Activated CD8-positive, alpha-beta T cell treated with anti-CD3 and anti-CD28 coated beads for 36 hours (primary cell): Measurements from ENCODE around the gene NSMF. TPM values are rescaled to one million over a fixed set of nuclear protein-coding genes. Genes with fewer than 3 reads are reported as not detected.

Experiments
- ATAC-seq: fragments of 200-7000 bp; cut with Tn5 transposase; one replicate; pipeline ENCODE4 v1.10.0; 2021; ENCODE audit warnings: mild to moderate bottlenecking, moderate library complexity
- CTCF ChIA-PET: fragments of 350-600 bp; sonication (Branson Sonifier 250); formaldehyde crosslinking; loops from one replicate; lab custom pipeline; 2021; ENCODE audit warnings: antibody characterized with exemption; lab: Charles Lee
- POLR2A ChIA-PET: fragments of 350-600 bp; sonication (Branson Sonifier 250); formaldehyde crosslinking; loops from one replicate; lab custom pipeline; 2021; ENCODE audit warnings: antibody characterized with exemption; lab: Charles Lee
- DNase-seq: peaks from one replicate; pipeline ENCODE4 v3.0.0-alpha.2; 2020
- H3K27ac Mint-ChIP-seq: one replicate; pipeline ENCODE4 v1.8.0; 2021; ENCODE audit warnings: mild to moderate bottlenecking, mixed read lengths
- H3K27me3 Mint-ChIP-seq: one replicate; pipeline ENCODE4 v1.8.0; 2021; ENCODE audit warnings: mixed read lengths
- H3K36me3 Mint-ChIP-seq: one replicate; pipeline ENCODE4 v1.8.0; 2021; ENCODE audit warnings: low read depth, mixed read lengths
- H3K4me1 Mint-ChIP-seq: one replicate; pipeline ENCODE4 v1.8.0; 2021; ENCODE audit warnings: low read depth, mixed read lengths
- H3K4me3 Mint-ChIP-seq: one replicate; pipeline ENCODE4 v1.8.0; 2021; ENCODE audit warnings: mild to moderate bottlenecking, moderate library complexity, mixed read lengths
- H3K9me3 Mint-ChIP-seq: one replicate; pipeline ENCODE4 v1.8.0; 2021; ENCODE audit warnings: mixed read lengths
- CTCF ChIP-seq: fragments of 200-600 bp; IDR thresholded peaks from one replicate; pipeline ENCODE4 v1.8.0; 2022; ENCODE audit warnings: antibody characterized with exemption, mild to moderate bottlenecking
- intact Hi-C: fragments of 100-400 bp; cut with micrococcal nuclease; formaldehyde crosslinking; loops from one replicate; pipeline ENCODE4 v1.10.0; 2022
- total RNA-seq, 2 experiments: library from RNA; stranded (reverse); gene quantifications; one replicate each; pipeline ENCODE4 v1.2.3, GENCODE V29; 2021

Gene NSMF
- total RNA-seq, 2 experiments from 2014 or later: 112 to 116 TPM

GRCh38 chr9:137434498-137435380 is 24.4 kb downstream of the NSMF start:
- intact Hi-C loops: no loop called here
- no peaks in the 10 kb centered on the region for H3K4me1 Mint-ChIP-seq
- H3K9me3 Mint-ChIP-seq: no peaks in the 10 kb centered on the region
- H3K36me3 Mint-ChIP-seq: no peaks in the 10 kb centered on the region
- H3K27me3 Mint-ChIP-seq: no peaks in the 10 kb centered on the region
- ChIA-PET POLR2A (no interaction called here), CTCF (interaction anchor here (1.3 kb wide), 1 partner anchor 11 kb away, joined by 3 read pairs; the partner anchor contains the start of gene NOXA1)
- no peak overlapping the region for H3K4me3 Mint-ChIP-seq
- DNase-seq: no peak
- no peak overlapping the region for H3K27ac Mint-ChIP-seq
- ATAC-seq: no peak
- no peak for TF ChIP-seq CTCF

GRCh38 chr9:137433916-137434431 is 25.2 kb downstream of the NSMF start:
- H3K9me3 Mint-ChIP-seq: no peaks in the 10 kb centered on the region
- intact Hi-C loops: no loop called here
- DNase-seq (no peak), ATAC-seq (no peak)
- no peaks in the 10 kb centered on the region for H3K36me3 Mint-ChIP-seq
- CTCF ChIA-PET: interaction anchor here (1.3 kb wide), 1 partner anchor 10 kb away, joined by 3 read pairs; the partner anchor contains the start of gene NOXA1
- H3K27ac Mint-ChIP-seq: no peak overlapping the region
- H3K4me3 Mint-ChIP-seq: no peak overlapping the region
- H3K27me3 Mint-ChIP-seq: no peaks in the 10 kb centered on the region
- H3K4me1 Mint-ChIP-seq: no peaks in the 10 kb centered on the region
- POLR2A ChIA-PET: no interaction called here
- TF ChIP-seq CTCF: no peak

GRCh38 chr9:137433349-137433915 is 25.7 kb downstream of the NSMF start:
- Mint-ChIP-seq H3K4me1 (no peaks in the 10 kb centered on the region), H3K36me3 (no peaks in the 10 kb centered on the region), H3K27me3 (no peaks in the 10 kb centered on the region), H3K27ac (no peak overlapping the region), H3K9me3 (no peaks in the 10 kb centered on the region), H3K4me3 (no peak overlapping the region)
- POLR2A ChIA-PET: interaction anchor here (0.6 kb wide), 1 partner anchor 11 kb away, joined by 3 read pairs; no protein-coding TSS in a partner anchor
- DNase-seq: no peak
- CTCF ChIA-PET: no interaction called here
- no peak for TF ChIP-seq CTCF
- intact Hi-C loops: no loop called here
- no peak for ATAC-seq

GRCh38 chr9:137432687-137433348 is 26.3 kb downstream of the NSMF start:
- ChIA-PET CTCF (interaction anchor here (1.2 kb wide), 1 partner anchor 9 kb away, joined by 3 read pairs; no protein-coding TSS in a partner anchor), POLR2A (interaction anchor here (0.6 kb wide), 1 partner anchor 12 kb away, joined by 3 read pairs; no protein-coding TSS in a partner anchor)
- TF ChIP-seq CTCF: no peak
- Mint-ChIP-seq H3K4me3 (no peak overlapping the region), H3K27me3 (no peaks in the 10 kb centered on the region), H3K9me3 (no peaks in the 10 kb centered on the region), H3K4me1 (no peaks in the 10 kb centered on the region), H3K27ac (no peak overlapping the region), H3K36me3 (no peaks in the 10 kb centered on the region)
- intact Hi-C loops: no loop called here
- ATAC-seq (no peak), DNase-seq (no peak)
